ENCODE measurements around the gene ORC3.

ORC3 gene

GRCh38 chr6:87675004-87675681, 85.2 kb downstream of the ORC3 start:
- Histone ChIP-seq H3K79me2 (ENCODE audit: insufficient read depth, low read length) (peaks cover 11% of the 10 kb centered on the region), H3K9ac (ENCODE audit: low read depth, low read length) (no peak overlapping the region), H4K20me1 (ENCODE audit: insufficient read depth, low read length) (no peaks in the 10 kb centered on the region), H3K27ac (ENCODE audit: low read length) (no peak overlapping the region), H3K27me3 (ENCODE audit: insufficient read depth, low read length, poor library complexity) (no peaks in the 10 kb centered on the region), H3K4me3 (ENCODE audit: low read depth in 1 of 2, low read length in 2 of 2) (no peak overlapping the region), H3K4me1 (ENCODE audit: insufficient read depth, low read length) (no peaks in the 10 kb centered on the region), H3K9me3 (ENCODE audit: insufficient read depth, low read length, severe bottlenecking) (no peaks in the 10 kb centered on the region), H2AFZ (ENCODE audit: low read depth, low read length) (no peak overlapping the region), H3K36me3 (ENCODE audit: insufficient read depth, low read length) (peaks cover 60% of the 10 kb centered on the region), H3K4me2 (ENCODE audit: insufficient read depth, low read length) (no peak overlapping the region)
- TF ChIP-seq, protein P1, sequence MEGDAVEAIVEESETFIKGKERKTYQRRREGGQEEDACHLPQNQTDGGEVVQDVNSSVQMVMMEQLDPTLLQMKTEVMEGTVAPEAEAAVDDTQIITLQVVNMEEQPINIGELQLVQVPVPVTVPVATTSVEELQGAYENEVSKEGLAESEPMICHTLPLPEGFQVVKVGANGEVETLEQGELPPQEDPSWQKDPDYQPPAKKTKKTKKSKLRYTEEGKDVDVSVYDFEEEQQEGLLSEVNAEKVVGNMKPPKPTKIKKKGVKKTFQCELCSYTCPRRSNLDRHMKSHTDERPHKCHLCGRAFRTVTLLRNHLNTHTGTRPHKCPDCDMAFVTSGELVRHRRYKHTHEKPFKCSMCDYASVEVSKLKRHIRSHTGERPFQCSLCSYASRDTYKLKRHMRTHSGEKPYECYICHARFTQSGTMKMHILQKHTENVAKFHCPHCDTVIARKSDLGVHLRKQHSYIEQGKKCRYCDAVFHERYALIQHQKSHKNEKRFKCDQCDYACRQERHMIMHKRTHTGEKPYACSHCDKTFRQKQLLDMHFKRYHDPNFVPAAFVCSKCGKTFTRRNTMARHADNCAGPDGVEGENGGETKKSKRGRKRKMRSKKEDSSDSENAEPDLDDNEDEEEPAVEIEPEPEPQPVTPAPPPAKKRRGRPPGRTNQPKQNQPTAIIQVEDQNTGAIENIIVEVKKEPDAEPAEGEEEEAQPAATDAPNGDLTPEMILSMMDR (IDR thresholded peaks at IDR 0.05; ENCODE audit: borderline replicate concordance, extremely low read depth, low read length, poor library complexity, severe bottlenecking), result no peak
- TF ChIP-seq EZH2 (IDR thresholded peaks at IDR 0.05; ENCODE audit: borderline replicate concordance, low read depth, low read length, severe bottlenecking), result no peak
- ATAC-seq (ENCODE audit: insufficient read depth, low read depth) (no peak), DNase-seq (no peak)

- H3K4me2 ChIP-seq (ENCODE audit: insufficient read depth, low read length), result no peak overlapping the region
- H3K27me3 ChIP-seq (ENCODE audit: insufficient read depth, low read length, poor library complexity), result no peaks in the 10 kb centered on the region
- H3K36me3 ChIP-seq (ENCODE audit: insufficient read depth, low read length), result peaks cover 38% of the 10 kb centered on the region
- no peak overlapping the region for H3K4me3 ChIP-seq (ENCODE audit: low read depth in 1 of 2, low read length in 2 of 2)
- H3K9ac ChIP-seq (ENCODE audit: low read depth, low read length), result no peak overlapping the region
- peaks cover 20% of the 10 kb centered on the region; the same call in 1 of the 2 replicates for H4K20me1 ChIP-seq (ENCODE audit: insufficient read depth, low read length)
- no peak for TF ChIP-seq EZH2 (IDR thresholded peaks at IDR 0.05; ENCODE audit: borderline replicate concordance, low read depth, low read length, severe bottlenecking)
- TF ChIP-seq, protein P1 (IDR thresholded peaks at IDR 0.05; ENCODE audit: borderline replicate concordance, extremely low read depth, low read length, poor library complexity, severe bottlenecking), result no peak
- H3K79me2 ChIP-seq (ENCODE audit: insufficient read depth, low read length), result peaks cover 78% of the 10 kb centered on the region
- no peak overlapping the region for H3K27ac ChIP-seq (ENCODE audit: low read length)
- DNase-seq (no peak), ATAC-seq (ENCODE audit: insufficient read depth, low read depth) (0 out of 3 replicates have a peak, but pooled peaks have one; percentile 29)
- H2AFZ ChIP-seq (ENCODE audit: low read depth, low read length), result no peak overlapping the region
- H3K4me1 ChIP-seq (ENCODE audit: insufficient read depth, low read length), result no peaks in the 10 kb centered on the region
- no peaks in the 10 kb centered on the region for H3K9me3 ChIP-seq (ENCODE audit: insufficient read depth, low read length, severe bottlenecking)
These were observed 92.4 kb downstream of the ORC3 start for GRCh38 chr6:87682310-87682709.

- Histone ChIP-seq H3K4me3 (ENCODE audit: low read depth in 1 of 2, low read length in 2 of 2) (no peak overlapping the region), H3K4me2 (ENCODE audit: insufficient read depth, low read length) (no peak overlapping the region)
These were observed 94.0 kb downstream of the ORC3 start for GRCh38 chr6:87683890-87684289.

More at GRCh38 chr6:87683890-87684289, 94.0 kb downstream of the ORC3 start:
- peaks cover 20% of the 10 kb centered on the region; the same call in 1 of the 2 replicates for H4K20me1 ChIP-seq (ENCODE audit: insufficient read depth, low read length)
- H3K79me2 ChIP-seq (ENCODE audit: insufficient read depth, low read length), result peaks cover 94% of the 10 kb centered on the region
- no peak for ATAC-seq (ENCODE audit: insufficient read depth, low read depth)
- H2AFZ ChIP-seq (ENCODE audit: low read depth, low read length), result no peak overlapping the region
- no peaks in the 10 kb centered on the region for H3K9me3 ChIP-seq (ENCODE audit: insufficient read depth, low read length, severe bottlenecking)
- no peak overlapping the region for H3K9ac ChIP-seq (ENCODE audit: low read depth, low read length)
- TF ChIP-seq EZH2 (IDR thresholded peaks at IDR 0.05; ENCODE audit: borderline replicate concordance, low read depth, low read length, severe bottlenecking), result no peak
- TF ChIP-seq, protein P1 (IDR thresholded peaks at IDR 0.05; ENCODE audit: borderline replicate concordance, extremely low read depth, low read length, poor library complexity, severe bottlenecking), result no peak
- no peak for DNase-seq
- no peaks in the 10 kb centered on the region for H3K4me1 ChIP-seq (ENCODE audit: insufficient read depth, low read length)
- peaks cover 35% of the 10 kb centered on the region for H3K36me3 ChIP-seq (ENCODE audit: insufficient read depth, low read length)
- H3K27ac ChIP-seq (ENCODE audit: low read length), result no peak overlapping the region
- H3K27me3 ChIP-seq (ENCODE audit: insufficient read depth, low read length, poor library complexity), result no peaks in the 10 kb centered on the region

Data from DND-41 (cell line).